Adrenal gland (tissue), 12 donors: Measurements from ENCODE around the gene SNX25. TPM values are rescaled to one million over a fixed set of nuclear protein-coding genes. Genes with fewer than 3 reads are reported as not detected.

Experiments used
- DNase-seq, 7 donors: peaks; one replicate each; pipeline ENCODE4 v3.0.0-alpha.2; 2019 to 2020
- H3K27ac ChIP-seq, 5 donors: fragments of 200-600 bp; sonication (generic) in 4 of 5; 1 replicate in 3 of 5; 2 replicates in 2 of 5; pipeline versions ENCODE4 v1.5.1 to v1.8.0; 2016 to 2020; ENCODE audit warnings: mild to moderate bottlenecking in 1 of 5
- H3K27me3 ChIP-seq: fragments of 200-600 bp; 2 replicates; pipeline ENCODE4 v1.8.0; 2021
- H3K36me3 ChIP-seq, 2 donors: fragments of 200-600 bp; replicated peaks in 1 of 2; 1 replicate in 1 of 2; 2 replicates in 1 of 2; pipeline versions ENCODE4 v1.5.1 to v1.8.0; 2018 to 2022
- H3K4me1 ChIP-seq, 2 donors: fragments of 200-600 bp; replicated peaks in 1 of 2; 1 replicate in 1 of 2; 2 replicates in 1 of 2; pipeline versions ENCODE4 v1.5.1 to v1.8.0; 2018 to 2021
- H3K4me3 ChIP-seq, 4 donors: fragments of 200-600 bp; sonication (generic) in 3 of 4; one replicate each; pipeline ENCODE4 v1.5.1; 2016 to 2018
- H3K9me3 ChIP-seq, 3 donors: fragments of 200-600 bp; sonication (generic) in 1 of 3; replicated peaks in 1 of 3; 1 replicate in 2 of 3; 2 replicates in 1 of 3; pipeline versions ENCODE4 v1.5.1 to v1.8.0; 2016 to 2021
- POLR2A ChIP-seq, 2 donors: fragments of 450-650 bp; IDR thresholded peaks; one replicate each; pipeline ENCODE4 v1.6.1; 2017; ENCODE audit warnings: antibody characterized with exemption in 2 of 2, mild to moderate bottlenecking in 2 of 2, moderate library complexity in 1 of 2
- whole genome bisulfite sequencing, 4 donors: extraction: QIAGEN DNeasy Blood & Tissue Kit in 2 of 4; methylation state at CpG; one replicate each; pipeline versions ENCODE4 v1.1.5 to v1.1.7; 2013 to 2017; 5-methylcytosine and 5-hydroxymethylcytosine counted together
- intact Hi-C, 2 donors: fragments of 100-400 bp; cut with DNase I; formaldehyde crosslinking; loops; one replicate each; pipeline versions ENCODE4 v1.14.1 to v1.15.0; 2022 to 2023
- polyA plus RNA-seq, 3 donors: library from polyadenylated mRNA; stranded (reverse); fragments of 200-250 nt in 2 of 3; fragments of 350-450 nt in 1 of 3; fragmentation: Illumina TruSeq in 1 of 3; extraction: RNeasy Lipid Tissue Mini Kit (QIAGEN cat#74804) in 1 of 3; gene quantifications; one replicate each; pipeline ENCODE4 v1.2.3, GENCODE V29; 2013 to 2014
- total RNA-seq, 9 donors: library from RNA; depleted of rRNA in 4 of 9; stranded (reverse); fragments of >200 nt in 4 of 9; fragments of 120-200 nt in 1 of 9; fragmentation: NEBNext Ultra II Directional in 1 of 9; extraction: Animal tissue kit (Norgen Biotek cat#: 25700) in 1 of 9; gene quantifications; one replicate each; pipeline versions ENCODE4 v1.1.0 to v1.2.4, GENCODE V29; 2013 to 2023
- TF ChIP-seq, protein P1 (sequence below), 6 experiments: fragments of 450-650 bp in 4 of 6; fragments of 200-600 bp in 2 of 6; sonication (generic) in 1 of 6; IDR thresholded peaks; 1 replicate in 5 of 6; 2 replicates in 1 of 6; pipeline versions ENCODE4 v1.5.1 to v1.8.0; 2016 to 2021; ENCODE audit warnings: antibody characterized with exemption in 6 of 6, mild to moderate bottlenecking in 2 of 6, moderate library complexity in 1 of 6
- donor health status: healthy with polysubstance abuse.
- donor health status: Bipolar disorder and iron deficiency.
- donor health status: DM: yes; HTN: yes; CAD: no.
- donor health status: DM: no; HTN: no; CAD: no.
- donor health status: DM: no; HTN: no; CAD: no.
- donor health status: DM: yes; HTN: yes; CAD: no.

Gene SNX25
- total and polyA plus RNA-seq, 12 donors = 4.7 to 29.3 (median 13.3) TPM

DNA sequence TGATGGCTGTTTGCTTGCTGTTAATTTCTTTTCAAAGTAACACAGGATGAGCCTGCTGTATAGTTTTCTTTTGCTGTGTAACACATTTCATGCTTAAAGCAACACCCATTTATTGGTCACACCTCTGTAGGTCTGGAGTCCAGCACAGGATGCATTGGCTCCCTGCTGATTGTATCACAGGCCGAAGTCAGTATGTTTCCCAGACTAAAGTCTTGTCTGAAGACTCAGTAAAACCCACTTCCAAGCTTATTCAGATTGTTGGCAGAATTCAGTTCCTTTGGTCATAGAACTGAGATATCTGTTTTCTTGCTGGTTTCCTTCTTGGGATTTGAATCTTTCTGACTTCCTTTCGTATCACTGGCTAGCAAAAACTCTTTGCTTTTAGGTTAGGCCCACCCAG is 132.0 kb downstream of the SNX25 start:
- DNase-seq = no peak
- no peak overlapping the region for H3K27ac ChIP-seq
- no peaks in the 10 kb centered on the region for H3K9me3 ChIP-seq
- TF ChIP-seq, protein P1, sequence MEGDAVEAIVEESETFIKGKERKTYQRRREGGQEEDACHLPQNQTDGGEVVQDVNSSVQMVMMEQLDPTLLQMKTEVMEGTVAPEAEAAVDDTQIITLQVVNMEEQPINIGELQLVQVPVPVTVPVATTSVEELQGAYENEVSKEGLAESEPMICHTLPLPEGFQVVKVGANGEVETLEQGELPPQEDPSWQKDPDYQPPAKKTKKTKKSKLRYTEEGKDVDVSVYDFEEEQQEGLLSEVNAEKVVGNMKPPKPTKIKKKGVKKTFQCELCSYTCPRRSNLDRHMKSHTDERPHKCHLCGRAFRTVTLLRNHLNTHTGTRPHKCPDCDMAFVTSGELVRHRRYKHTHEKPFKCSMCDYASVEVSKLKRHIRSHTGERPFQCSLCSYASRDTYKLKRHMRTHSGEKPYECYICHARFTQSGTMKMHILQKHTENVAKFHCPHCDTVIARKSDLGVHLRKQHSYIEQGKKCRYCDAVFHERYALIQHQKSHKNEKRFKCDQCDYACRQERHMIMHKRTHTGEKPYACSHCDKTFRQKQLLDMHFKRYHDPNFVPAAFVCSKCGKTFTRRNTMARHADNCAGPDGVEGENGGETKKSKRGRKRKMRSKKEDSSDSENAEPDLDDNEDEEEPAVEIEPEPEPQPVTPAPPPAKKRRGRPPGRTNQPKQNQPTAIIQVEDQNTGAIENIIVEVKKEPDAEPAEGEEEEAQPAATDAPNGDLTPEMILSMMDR (IDR thresholded peaks at IDR 0.05) = no peak
- no peak for TF ChIP-seq POLR2A (IDR thresholded peaks at IDR 0.05)
- 91 to 100% (median 94%) methylated on average over 2 of the region's 2 CpGs for WGBS, 4 donors
- no peak overlapping the region for H3K4me3 ChIP-seq
- H3K4me1 ChIP-seq = peaks cover 0 to 8% of the 10 kb centered on the region in 2 donors
- peaks cover 0 to under 1% of the 10 kb centered on the region in 2 donors for H3K36me3 ChIP-seq
- intact Hi-C loops = no loop called here
- H3K27me3 ChIP-seq = no peaks in the 10 kb centered on the region

GRCh38 chr4:185341841-185342240 is 132.4 kb downstream of the SNX25 start:
- Histone ChIP-seq H3K27me3 (no peaks in the 10 kb centered on the region), H3K27ac (no peak overlapping the region), H3K4me3 (no peak overlapping the region), H3K36me3 (peaks cover 0 to 5% of the 10 kb centered on the region in 2 donors), H3K9me3 (no peaks in the 10 kb centered on the region), H3K4me1 (peaks cover 0 to 8% of the 10 kb centered on the region in 2 donors)
- TF ChIP-seq POLR2A (IDR thresholded peaks at IDR 0.05) = no peak
- TF ChIP-seq, protein P1 (IDR thresholded peaks at IDR 0.05) = no peak
- 92 to 96% (median 94%) methylated on average over 6 of the region's 6 CpGs for WGBS, 4 donors
- intact Hi-C loops = no loop called here
- DNase-seq = no peak

DNA sequence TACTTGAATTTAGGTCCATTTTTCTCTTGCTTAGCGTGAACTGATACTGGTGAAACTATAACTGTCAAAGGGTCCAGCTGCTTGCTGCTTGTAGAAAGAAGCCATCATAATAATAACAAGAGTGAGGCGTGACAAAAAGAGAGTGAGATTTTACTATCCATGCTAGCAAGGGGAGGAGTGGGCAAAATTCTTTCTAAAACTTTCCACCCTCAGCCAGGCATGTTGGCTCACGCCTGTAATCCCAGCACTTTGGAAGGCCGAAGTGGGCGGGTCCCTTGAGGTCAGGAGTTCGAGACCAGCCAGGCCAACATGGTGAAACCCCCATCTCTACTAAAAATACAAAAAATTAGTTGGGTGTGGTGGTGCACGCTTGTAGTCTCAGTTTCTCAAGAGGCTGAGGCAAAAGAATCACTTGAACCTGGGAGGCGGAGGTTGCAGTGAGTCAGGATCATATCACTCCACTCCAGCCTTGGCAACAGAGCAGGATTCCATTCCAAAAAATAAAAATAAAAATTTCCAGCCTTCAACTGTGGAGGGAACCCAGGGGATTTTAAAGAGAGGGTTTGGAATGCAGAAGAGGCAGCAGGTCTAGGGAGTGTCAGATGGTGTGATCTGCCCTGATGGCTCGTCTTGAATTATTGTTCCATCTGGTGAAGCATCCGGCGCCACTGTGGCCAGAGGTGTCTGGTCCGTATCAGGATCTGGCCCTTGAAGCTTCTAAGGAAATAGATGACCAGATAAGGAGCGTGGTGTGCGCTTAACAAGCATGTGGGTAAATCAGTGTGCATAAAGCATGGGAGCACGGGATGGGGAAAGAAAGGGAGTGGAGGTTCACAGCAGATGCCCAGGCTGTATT is 134.6 kb downstream of the SNX25 start:
- peak in 5 of 7 donors; percentile 14 to 76 (median 37) for DNase-seq
- H3K36me3 ChIP-seq = peaks cover 0 to 9% of the 10 kb centered on the region in 2 donors
- 72 to 78% (median 75%) methylated on average over 12 to 15 of the region's 15 CpGs for WGBS, 4 donors

More for the DNA sequence above, 134.6 kb downstream of the SNX25 start:
- peak overlapping the region in 2 of 5 donors; percentile 40 to 61 for H3K27ac ChIP-seq
- TF ChIP-seq, protein P1 (IDR thresholded peaks at IDR 0.05) = no peak
- no peak for TF ChIP-seq POLR2A (IDR thresholded peaks at IDR 0.05)
- H3K27me3 ChIP-seq = no peaks in the 10 kb centered on the region
- no peaks in the 10 kb centered on the region for H3K9me3 ChIP-seq
- no peak overlapping the region for H3K4me3 ChIP-seq
- H3K4me1 ChIP-seq = peaks cover 0 to 8% of the 10 kb centered on the region in 2 donors
- intact Hi-C loops = no loop called here
